PFSK-1 (cell line): ENCODE measurements around the gene OR2AE1. TPM values are rescaled to one million over a fixed set of nuclear protein-coding genes. Genes with fewer than 3 reads are reported as not detected.

Experiments
- FOXP2 ChIP-seq: optimal IDR thresholded peaks from 2 replicates; pipeline ENCODE3; 2011; ENCODE audit warnings: borderline replicate concordance, control low read depth, inconsistent platforms; ENCODE audit not compliant: insufficient read depth; ENCODE audit errors: extremely low read length, extremely low read depth
- POLR2AphosphoS5 ChIP-seq: IDR thresholded peaks from 2 replicates; pipeline ENCODE4 v1.6.1; 2012; ENCODE audit warnings: low read depth, mild to moderate bottlenecking, control low read depth, low read length, moderate library complexity
- REST ChIP-seq, 2 experiments: IDR thresholded peaks; 2 replicates each; pipeline versions ENCODE4 v1.6.1 to v1.8.0; 2011 to 2012; ENCODE audit warnings: low read depth in 2 of 2, low read length in 2 of 2, control low read depth in 1 of 2, inconsistent platforms in 1 of 2, mild to moderate bottlenecking in 1 of 2, moderate library complexity in 1 of 2; ENCODE audit not compliant: insufficient read depth in 1 of 2
- SIN3A ChIP-seq: IDR thresholded peaks from 2 replicates; pipeline ENCODE4 v1.6.1; 2012; ENCODE audit warnings: mild to moderate bottlenecking, low read length, moderate library complexity, borderline replicate concordance; ENCODE audit not compliant: insufficient read depth
- TAF1 ChIP-seq: IDR thresholded peaks from 2 replicates; pipeline ENCODE4 v1.6.1; 2012; ENCODE audit warnings: low read length, control low read depth, borderline replicate concordance; ENCODE audit not compliant: insufficient read depth
- polyA plus RNA-seq: library from polyadenylated mRNA; unstranded; fragments of >200 nt; gene quantifications from one replicate; pipeline ENCODE4 v1.2.1, GENCODE V29; 2012; ENCODE audit warnings: low read depth, missing spikeins; ENCODE audit not compliant: insufficient read length

The OR2AE1 gene
- not detected for polyA plus RNA-seq

GRCh38 chr7:99876933-99877332 is at the start of gene OR2AE1:
OR2AE1 (minus strand) TSS chr7:99877033; CDS start chr7:99877033, 0 bp downstream.
- TF ChIP-seq SIN3A = no peak
- TF ChIP-seq FOXP2 = no peak

GRCh38 chr7:99926321-99926720 is 49.5 kb upstream of the OR2AE1 start:
- TF ChIP-seq FOXP2 = no peak
- no peak for TF ChIP-seq POLR2AphosphoS5
- no peak for TF ChIP-seq SIN3A
- TF ChIP-seq TAF1 = no peak
- TF ChIP-seq REST (IDR thresholded peaks at IDR 0.05; ENCODE audit: insufficient read depth in 1 of 2, low read depth in 2 of 2, low read length in 2 of 2) = no peak

GRCh38 chr7:99923200-99923599 is 46.4 kb upstream of the OR2AE1 start:
- TF ChIP-seq SIN3A (no peak), TAF1 (no peak), REST (IDR thresholded peaks at IDR 0.05; ENCODE audit: insufficient read depth in 1 of 2, low read depth in 2 of 2, low read length in 2 of 2) (no peak), POLR2AphosphoS5 (no peak), FOXP2 (no peak)

GRCh38 chr7:99920149-99920548 is 43.3 kb upstream of the OR2AE1 start:
- peak in 1 of 2 experiments; percentile 81; a peak in 2 of 4 replicates for TF ChIP-seq REST (IDR thresholded peaks at IDR 0.05; ENCODE audit: insufficient read depth in 1 of 2, low read depth in 2 of 2, low read length in 2 of 2)
- no peak for TF ChIP-seq POLR2AphosphoS5

GRCh38 chr7:99919814-99920112 is 42.9 kb upstream of the OR2AE1 start:
- TF ChIP-seq TAF1 = no peak
- no peak for TF ChIP-seq SIN3A
- TF ChIP-seq REST (IDR thresholded peaks at IDR 0.05; ENCODE audit: insufficient read depth in 1 of 2, low read depth in 2 of 2, low read length in 2 of 2) = no peak
- TF ChIP-seq POLR2AphosphoS5 = no peak
- no peak for TF ChIP-seq FOXP2
